Ovary (tissue), 3 donors: ENCODE data around the gene IGFLR1.

Source experiments
- CTCF ChIP-seq, 3 donors: fragments of 450-650 bp in 2 of 3; fragments of 200-600 bp in 1 of 3; IDR thresholded peaks; one replicate each; pipeline versions ENCODE4 v1.5.1 to v1.8.0; 2016 to 2022; ENCODE audit warnings: antibody characterized with exemption in 3 of 3, mild to moderate bottlenecking in 1 of 3
- POLR2A ChIP-seq: fragments of 450-650 bp; IDR thresholded peaks from one replicate; pipeline ENCODE4 v1.6.1; 2017; ENCODE audit warnings: antibody characterized with exemption, mild to moderate bottlenecking, moderate library complexity
- donor health status: DM: no; HTN: no; CAD: no.

GRCh38 chr19:35746531-35746930 lies 4.3 kb upstream of the IGFLR1 start:
- TF ChIP-seq CTCF (IDR thresholded peaks at IDR 0.05) (no peak), POLR2A (no peak)
